GM21717 (cell line): ENCODE data around the gene ZNF641.

Experiments
- ATAC-seq: cut with Tn5 transposase; IDR thresholded peaks from one replicate; pipeline ENCODE4 v1.9.1; 2021; ENCODE audit warnings: mild to moderate bottlenecking, moderate library complexity; ENCODE audit not compliant: unreplicated experiment

The ZNF641 gene

GRCh38 chr12:48350249-48351021 is at the start of gene ZNF641:
Gene ZNF641, minus strand, starts transcription at chr12:48350919. Its CDS starts 2,829 bp downstream, at chr12:48348090.
- ATAC-seq: peak; percentile 87

- ATAC-seq: no peak
Observed at GRCh38 chr12:48390026-48390425, 39.3 kb upstream of the ZNF641 start.

GRCh38 chr12:48389409-48389808 is 38.7 kb upstream of the ZNF641 start:
- no peak for ATAC-seq

- no peak for ATAC-seq
Observed at GRCh38 chr12:48388938-48389337, 38.2 kb upstream of the ZNF641 start.

DNA sequence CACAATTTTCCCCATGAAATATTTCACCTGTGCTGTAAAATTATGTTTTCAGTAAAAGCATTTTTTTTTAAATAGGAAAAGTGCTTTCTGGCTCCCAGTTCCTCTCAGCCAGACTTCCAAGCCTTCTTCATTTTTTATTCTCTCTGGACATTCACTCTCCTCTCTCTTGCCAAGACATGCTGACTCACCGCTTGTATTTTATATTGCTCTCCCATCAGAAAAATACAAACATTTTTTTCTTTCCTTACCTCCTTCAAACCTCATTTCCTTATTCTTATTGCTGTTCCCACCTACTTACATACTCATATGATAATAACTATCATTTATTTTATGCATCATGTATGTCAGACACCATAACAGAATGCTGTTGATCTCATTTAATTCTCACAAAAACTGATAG is 37.7 kb upstream of the ZNF641 start:
- ATAC-seq: no peak

- no peak for ATAC-seq
Observed at GRCh38 chr12:48380596-48380995, 29.9 kb upstream of the ZNF641 start.

DNA sequence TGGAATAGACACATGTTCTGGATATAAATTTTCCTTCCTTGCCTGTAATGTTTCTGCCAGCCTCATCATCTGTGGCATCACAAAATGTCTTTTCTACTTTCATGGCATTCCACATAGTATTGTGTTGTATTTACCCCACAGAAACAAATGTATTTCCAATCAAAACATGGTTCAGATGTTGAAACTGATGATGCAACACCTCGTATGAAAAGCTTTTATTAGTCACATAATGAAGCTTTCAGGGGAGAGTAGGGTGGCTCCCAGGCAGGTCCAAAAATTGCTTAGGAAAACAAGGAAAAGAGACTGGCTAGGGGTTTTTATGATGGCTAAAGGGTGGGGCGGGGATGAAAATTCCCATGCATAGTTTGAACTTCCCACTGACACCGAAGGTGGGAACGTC is 29.1 kb upstream of the ZNF641 start:
- no peak for ATAC-seq

- ATAC-seq: no peak
Observed at GRCh38 chr12:48377646-48378045, 26.9 kb upstream of the ZNF641 start.

DNA sequence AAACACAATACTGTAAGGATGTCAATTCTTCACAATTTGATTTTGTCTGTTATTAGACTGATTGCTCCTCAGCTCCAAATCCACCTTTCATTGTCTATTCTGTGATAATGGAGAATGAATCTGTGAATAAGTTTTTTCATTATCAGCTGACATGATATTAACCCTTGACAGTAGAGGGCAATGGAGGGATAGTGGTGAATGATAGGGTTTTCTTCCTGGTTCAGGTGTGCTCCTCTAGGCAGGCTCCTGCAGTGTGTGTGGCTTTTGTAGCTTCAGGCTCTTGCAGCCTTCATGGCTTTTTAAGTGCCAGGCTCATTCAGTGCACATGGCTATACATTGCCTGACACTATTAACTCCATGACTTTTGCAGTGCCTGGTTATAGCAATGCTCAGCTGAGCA is 23.4 kb upstream of the ZNF641 start:
- no peak for ATAC-seq

DNA sequence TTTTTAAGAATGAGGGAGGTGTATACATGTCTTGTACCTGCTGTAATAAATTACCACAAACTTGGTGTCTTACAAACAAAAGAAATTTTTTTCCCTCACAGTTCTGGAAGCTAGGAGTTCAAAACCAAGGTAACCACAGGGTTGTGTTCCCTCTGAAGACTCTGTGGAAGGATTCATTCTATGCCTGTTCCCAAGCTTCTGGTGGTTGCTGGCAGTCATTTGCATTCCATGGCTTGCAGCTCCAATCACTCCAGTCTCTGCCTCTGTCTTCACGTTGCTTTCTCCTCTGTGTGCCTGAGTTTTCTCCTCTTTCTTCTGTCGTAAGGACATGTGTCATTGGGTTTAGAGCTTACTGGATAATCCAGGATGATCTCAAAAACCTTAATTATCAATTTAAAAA is 15.4 kb upstream of the ZNF641 start:
- ATAC-seq: no peak

DNA sequence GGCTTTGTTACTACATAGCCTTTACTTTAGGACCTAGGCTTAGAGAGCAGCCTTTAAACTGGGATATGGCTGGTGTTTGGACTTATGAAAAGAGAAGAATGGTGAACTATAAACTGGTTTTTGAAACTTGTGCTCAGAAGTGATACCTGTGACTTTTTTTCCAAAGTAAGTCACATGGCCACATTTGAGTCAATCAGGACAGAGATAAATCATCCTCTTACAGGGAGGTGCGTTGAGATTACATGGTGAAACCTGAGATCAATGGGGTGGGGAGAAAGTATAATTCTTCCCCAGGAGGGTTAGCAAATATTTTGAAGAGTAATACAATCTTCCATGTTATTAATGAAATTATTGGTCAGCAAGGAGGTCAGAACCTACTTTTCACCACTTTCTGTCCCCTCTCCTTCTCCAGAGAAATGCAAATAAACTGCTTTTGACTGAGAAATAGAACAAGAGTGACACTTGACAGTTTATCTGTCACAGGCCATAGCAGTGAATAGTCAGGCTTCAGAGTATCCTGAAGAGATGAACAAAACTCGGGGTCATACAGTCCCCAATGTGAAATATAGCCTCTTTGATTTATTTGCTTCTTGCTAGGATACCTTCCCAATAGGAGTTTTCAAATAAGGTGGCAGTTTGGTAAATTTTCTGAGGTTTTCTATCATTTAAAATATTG is 11.1 kb upstream of the ZNF641 start:
- no peak for ATAC-seq

DNA sequence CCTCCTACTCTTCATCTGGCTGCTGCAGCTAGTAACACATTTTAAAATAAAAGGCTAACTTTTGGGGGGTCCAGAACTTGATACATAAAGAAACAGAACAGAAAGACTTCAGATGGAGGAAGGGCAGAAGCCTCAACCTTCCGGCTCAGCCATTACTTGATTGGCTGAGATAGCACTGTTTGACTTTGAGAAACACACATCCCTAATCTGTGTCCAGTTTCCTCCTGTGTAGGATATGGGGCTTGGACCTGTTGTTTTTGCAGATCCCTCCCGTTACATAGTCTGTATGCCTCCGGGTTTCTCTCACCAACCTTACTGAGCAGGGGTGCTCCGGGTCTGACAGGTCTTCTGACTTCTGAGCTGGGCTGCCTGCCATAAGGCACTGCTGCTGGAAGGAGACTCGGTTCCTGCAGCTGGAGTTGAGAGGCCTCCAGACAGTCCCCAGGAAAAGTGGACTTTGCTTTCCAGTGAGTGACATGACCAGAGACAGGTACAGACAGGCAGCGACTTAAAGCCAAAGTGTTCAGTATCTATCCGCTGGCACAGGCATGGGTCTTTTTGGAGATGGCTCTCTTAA is 8.3 kb upstream of the ZNF641 start:
- no peak for ATAC-seq

DNA sequence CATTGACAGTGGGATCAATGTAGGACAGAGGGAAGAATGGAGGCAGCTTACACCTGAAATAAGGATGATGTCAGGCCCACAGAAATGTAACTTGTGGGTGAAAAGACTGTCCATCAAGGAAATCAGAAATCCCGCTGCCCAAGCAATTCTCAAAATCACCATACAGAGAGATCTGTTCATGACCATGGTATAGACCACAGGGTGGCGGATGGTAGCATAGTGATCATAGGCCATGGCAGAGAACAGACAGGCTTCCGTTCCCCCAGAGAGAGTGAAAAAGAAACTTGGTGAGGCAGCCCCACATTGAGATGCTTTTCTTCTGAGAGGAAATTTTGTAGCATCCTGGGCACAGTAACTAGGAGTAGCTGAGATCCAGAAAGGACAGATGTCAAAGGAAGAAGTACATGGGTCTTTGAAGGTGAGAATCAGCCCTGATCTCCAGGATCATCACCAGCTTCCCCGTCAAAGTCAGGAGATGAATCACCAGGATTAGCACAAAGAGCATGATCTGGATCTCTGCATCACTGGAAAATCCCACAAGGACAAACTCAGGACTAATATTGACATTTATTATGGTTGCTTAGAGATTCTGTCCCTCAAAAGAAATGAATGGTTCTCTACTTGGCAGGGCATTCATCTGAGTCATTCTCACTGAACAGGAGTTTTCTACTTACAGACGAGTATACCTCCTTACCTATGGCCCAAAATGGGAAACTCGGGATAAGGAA is 5.5 kb upstream of the ZNF641 start:
- ATAC-seq: no peak

GRCh38 chr12:48352157-48352760 is 1.5 kb upstream of the ZNF641 start:
- no peak for ATAC-seq

DNA sequence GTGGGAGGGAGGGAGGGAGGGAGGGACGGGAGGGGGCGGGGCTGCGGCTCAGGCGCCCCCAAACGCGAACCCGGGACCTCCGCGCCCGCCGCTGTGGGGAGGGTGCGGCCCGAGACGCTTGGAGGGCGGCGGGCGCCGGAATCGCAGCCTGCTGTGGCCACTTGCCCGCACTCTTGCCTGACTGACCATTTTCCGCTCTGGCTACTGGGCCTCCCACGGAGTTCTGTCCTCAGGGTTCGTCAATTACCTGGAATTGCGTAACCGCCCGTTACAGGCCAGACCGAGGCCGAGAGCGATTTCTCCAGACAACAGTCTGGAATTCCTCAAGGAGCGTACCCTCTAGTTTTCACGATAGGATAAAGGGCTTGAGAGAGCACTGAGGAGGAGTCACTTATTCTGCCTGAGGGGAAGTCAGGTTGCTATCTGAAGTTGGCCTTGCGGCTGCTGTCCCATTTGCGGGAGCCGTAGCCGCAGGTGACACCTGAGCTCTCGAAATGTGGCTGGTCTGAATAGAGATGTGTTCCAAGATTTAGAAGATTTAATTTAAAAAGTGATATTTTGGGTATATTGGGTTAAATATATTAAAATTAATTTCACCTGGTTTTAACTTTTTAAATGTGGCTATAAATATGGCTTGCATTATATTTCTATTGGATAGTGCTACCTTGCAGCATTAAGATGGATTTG is 446 bp upstream of the ZNF641 start:
- ATAC-seq: peak; percentile 43

- ATAC-seq: no peak
Observed at GRCh38 chr12:48349471-48349870, 1.2 kb downstream of the ZNF641 start.

- ATAC-seq: no peak
Observed at GRCh38 chr12:48342980-48343379, 7.7 kb downstream of the ZNF641 start.

- no peak for ATAC-seq
Observed at GRCh38 chr12:48340943-48341342, 9.8 kb downstream of the ZNF641 start.

DNA sequence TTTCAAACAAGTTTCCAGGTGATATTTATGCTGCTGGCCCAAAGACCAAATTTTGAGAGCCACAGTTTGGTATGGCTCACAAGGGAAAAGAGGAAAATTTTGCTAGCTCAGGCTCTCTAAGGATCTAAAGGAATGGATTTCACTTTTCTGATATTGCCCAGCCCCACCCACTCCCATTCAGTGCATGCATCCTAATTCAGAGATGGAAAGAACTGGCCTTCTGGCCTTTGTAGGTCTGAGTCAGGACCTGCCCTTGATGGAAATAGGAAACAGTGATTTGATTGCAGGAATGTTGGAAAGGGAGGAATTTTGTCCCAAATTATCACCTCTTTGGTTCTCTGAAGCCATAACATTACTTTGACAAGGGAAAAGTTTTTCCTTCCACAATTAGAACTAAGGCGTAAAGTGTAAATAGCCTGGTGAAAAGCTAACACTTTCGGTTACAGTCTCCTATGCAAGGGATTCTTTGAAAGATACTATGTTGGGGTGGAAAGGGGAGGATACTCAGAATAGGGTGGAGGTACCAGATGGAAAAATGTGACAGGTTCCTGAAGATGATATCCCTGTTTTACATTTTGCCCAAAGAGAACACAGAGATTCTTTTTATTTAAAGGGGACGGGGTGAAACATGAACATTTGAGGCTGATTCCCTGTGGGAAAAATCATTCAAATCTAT is 11.1 kb downstream of the ZNF641 start:
- no peak for ATAC-seq

DNA sequence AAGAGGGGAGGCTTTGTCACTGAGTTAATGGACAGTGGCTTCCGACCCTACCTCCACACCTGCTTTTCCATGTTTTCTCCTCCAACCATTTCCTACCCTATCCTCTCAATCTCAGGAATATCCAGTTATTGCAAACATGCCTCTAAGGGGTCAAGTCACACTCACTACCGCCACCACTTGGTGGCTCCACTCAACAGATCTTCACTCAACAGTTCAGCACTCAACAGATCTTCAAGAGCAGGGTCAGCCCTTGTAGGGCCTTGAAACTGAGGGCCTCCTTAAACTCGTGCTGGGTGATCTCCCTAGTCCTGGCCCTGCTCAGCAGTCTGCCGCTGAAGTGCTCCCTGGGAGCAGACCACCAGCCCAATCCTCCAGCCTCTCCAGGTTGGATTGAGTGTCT is 14.2 kb downstream of the ZNF641 start:
- no peak for ATAC-seq
